ENCODE measurements around the gene ITPK1. TPM values are rescaled to one million over a fixed set of nuclear protein-coding genes. Genes with fewer than 3 reads are reported as not detected.

Gene ITPK1
- total RNA-seq, 2 experiments from 2014 or later: 28.1 to 35.2 TPM

DNA sequence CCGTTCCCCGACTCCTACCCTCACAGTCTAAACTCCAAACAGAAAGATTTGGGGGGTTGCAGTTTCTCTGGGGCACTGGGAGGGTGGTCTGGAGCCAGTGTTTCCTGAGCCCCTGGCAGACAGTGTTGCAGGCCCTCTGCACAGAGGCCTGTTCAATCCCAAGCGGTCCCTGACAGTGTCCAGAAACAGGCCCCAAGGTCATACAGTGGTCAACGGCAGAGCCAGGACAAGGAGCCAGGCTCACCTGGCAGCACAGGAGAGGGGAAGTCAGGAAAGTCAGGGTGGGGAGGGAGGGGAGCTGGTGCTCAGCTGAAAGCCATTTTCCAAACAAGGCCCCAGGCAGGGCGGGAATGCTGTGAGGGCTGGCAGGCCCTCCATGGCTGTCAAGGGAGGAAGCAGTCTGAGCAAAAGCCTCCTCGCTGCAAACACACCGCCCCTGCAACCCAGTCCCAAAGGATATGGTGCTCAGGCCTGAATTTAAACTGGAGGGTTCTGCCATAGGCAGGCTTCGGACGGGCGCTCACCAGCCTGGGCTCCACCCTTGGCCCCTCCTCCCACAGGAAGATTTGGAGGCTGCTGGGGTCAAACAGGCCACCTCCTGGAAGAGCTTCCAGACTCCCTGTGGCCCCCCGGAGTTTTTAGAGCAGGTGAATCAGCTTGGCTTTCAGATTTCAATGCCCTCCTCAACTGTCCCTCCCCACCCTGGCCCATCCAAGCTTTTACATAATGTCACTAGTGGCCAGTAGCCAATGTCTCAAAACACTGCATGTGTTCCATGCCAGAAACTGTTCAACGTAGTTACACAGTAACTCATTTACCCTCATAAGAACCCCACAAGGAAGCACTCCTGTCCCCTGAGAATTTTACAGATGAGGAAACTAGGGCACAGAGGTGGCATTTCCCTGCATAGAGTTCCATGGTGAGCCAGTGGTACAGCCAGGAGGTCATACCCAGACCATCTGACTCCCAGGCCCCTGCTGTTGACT is 151.3 kb downstream of the ITPK1 start:
- POLR2A ChIA-PET: no interaction called here
- intact Hi-C loops (cut with micrococcal nuclease): no loop called here
- H3K9me3 Mint-ChIP-seq: peaks cover 4% of the 10 kb centered on the region
- H3K36me3 Mint-ChIP-seq: peaks cover 6% of the 10 kb centered on the region
- no peak overlapping the region for H3K27ac Mint-ChIP-seq
- CTCF ChIA-PET: interaction anchor here (3.0 kb wide), 1 partner anchor 12 kb away, joined by 15 read pairs; no protein-coding TSS in a partner anchor
- H3K27me3 Mint-ChIP-seq: no peaks in the 10 kb centered on the region
- no peak overlapping the region for H3K4me3 Mint-ChIP-seq
- DNase-seq: no peak
- H3K4me1 Mint-ChIP-seq (ENCODE audit: low read depth): no peaks in the 10 kb centered on the region

GRCh38 chr14:92963301-92964123 is 152.2 kb downstream of the ITPK1 start:
- H3K27ac Mint-ChIP-seq: no peak overlapping the region
- POLR2A ChIA-PET: no interaction called here
- peaks cover 6% of the 10 kb centered on the region for H3K36me3 Mint-ChIP-seq
- no peak for DNase-seq
- no peak overlapping the region for H3K4me3 Mint-ChIP-seq
- no peaks in the 10 kb centered on the region for H3K27me3 Mint-ChIP-seq
- intact Hi-C loops (cut with micrococcal nuclease): no loop called here
- no peaks in the 10 kb centered on the region for H3K4me1 Mint-ChIP-seq (ENCODE audit: low read depth)
- peaks cover 4% of the 10 kb centered on the region for H3K9me3 Mint-ChIP-seq
- CTCF ChIA-PET: interaction anchor here (0.6 to 3.0 kb wide), 2 partner anchors 11 to 150 kb away, joined by 5 to 15 read pairs; no protein-coding TSS in a partner anchor

GRCh38 chr14:92962831-92963095 is 153.0 kb downstream of the ITPK1 start:
- H3K27me3 Mint-ChIP-seq: no peaks in the 10 kb centered on the region
- POLR2A ChIA-PET: no interaction called here
- no peak overlapping the region for H3K4me3 Mint-ChIP-seq
- no peak for DNase-seq
- CTCF ChIA-PET: interaction anchor here (0.6 to 3.0 kb wide), 2 partner anchors 11 to 151 kb away, joined by 5 to 15 read pairs; no protein-coding TSS in a partner anchor
- peaks cover 4% of the 10 kb centered on the region for H3K9me3 Mint-ChIP-seq
- no peak overlapping the region for H3K27ac Mint-ChIP-seq
- no peaks in the 10 kb centered on the region for H3K4me1 Mint-ChIP-seq (ENCODE audit: low read depth)
- intact Hi-C loops (cut with micrococcal nuclease): no loop called here
- peaks cover 6% of the 10 kb centered on the region for H3K36me3 Mint-ChIP-seq

DNA sequence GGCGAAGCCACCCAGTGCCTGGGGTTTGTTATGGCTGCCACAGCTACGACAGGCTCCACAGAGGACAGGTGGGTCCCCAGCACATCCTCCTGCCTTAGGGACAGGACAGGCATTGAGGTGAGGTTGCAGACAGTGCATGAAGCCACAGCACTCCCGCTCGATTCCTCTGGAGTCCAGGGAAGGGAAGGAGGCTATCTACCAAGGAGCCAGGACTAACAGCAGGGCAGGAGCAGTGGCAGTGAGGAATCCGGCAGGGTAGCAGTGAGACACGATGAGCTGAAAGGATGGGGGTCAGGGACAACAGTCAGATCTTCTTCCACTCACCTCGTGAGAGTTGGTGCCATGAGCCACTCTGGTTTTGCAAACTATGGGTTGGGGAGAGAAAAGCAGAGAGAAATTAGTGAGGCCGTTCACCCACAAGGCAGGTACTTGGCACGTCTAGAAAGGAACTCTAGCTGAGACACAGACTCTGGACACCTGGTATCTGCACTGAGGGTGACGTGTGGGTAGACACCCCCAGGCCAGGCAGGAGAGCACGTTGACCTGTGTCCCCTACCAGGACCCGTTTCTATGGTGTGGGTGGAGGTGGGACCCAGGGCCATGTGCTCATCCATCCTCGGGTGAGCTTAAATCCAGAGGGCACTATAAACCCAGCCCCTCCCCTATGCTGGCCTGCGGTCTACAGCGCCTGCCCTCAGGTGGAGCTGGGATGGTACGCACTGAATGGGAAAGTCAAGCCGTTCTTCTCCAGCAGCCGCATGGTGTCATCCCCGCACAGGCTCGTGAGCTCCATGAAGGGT is 153.5 kb downstream of the ITPK1 start:
- DNase-seq: no peak
- H3K27ac Mint-ChIP-seq: no peak overlapping the region
- POLR2A ChIA-PET: no interaction called here
- H3K36me3 Mint-ChIP-seq: peaks cover 1% of the 10 kb centered on the region
- H3K9me3 Mint-ChIP-seq: no peaks in the 10 kb centered on the region
- H3K27me3 Mint-ChIP-seq: no peaks in the 10 kb centered on the region
- H3K4me3 Mint-ChIP-seq: no peak overlapping the region
- H3K4me1 Mint-ChIP-seq (ENCODE audit: low read depth): no peaks in the 10 kb centered on the region
- CTCF ChIA-PET: interaction anchor here (0.6 to 3.0 kb wide), 2 partner anchors 10 to 151 kb away, joined by 5 to 15 read pairs; no protein-coding TSS in a partner anchor
- intact Hi-C loops (cut with micrococcal nuclease): no loop called here

GRCh38 chr14:92961567-92961855 is 154.2 kb downstream of the ITPK1 start:
- H3K36me3 Mint-ChIP-seq: no peaks in the 10 kb centered on the region
- no peak for DNase-seq
- intact Hi-C loops (cut with micrococcal nuclease): no loop called here
- no peaks in the 10 kb centered on the region for H3K4me1 Mint-ChIP-seq (ENCODE audit: low read depth)
- H3K27me3 Mint-ChIP-seq: no peaks in the 10 kb centered on the region
- ChIA-PET POLR2A (no interaction called here), CTCF (no interaction called here)
- H3K27ac Mint-ChIP-seq: no peak overlapping the region
- no peak overlapping the region for H3K4me3 Mint-ChIP-seq
- no peaks in the 10 kb centered on the region for H3K9me3 Mint-ChIP-seq

DNA sequence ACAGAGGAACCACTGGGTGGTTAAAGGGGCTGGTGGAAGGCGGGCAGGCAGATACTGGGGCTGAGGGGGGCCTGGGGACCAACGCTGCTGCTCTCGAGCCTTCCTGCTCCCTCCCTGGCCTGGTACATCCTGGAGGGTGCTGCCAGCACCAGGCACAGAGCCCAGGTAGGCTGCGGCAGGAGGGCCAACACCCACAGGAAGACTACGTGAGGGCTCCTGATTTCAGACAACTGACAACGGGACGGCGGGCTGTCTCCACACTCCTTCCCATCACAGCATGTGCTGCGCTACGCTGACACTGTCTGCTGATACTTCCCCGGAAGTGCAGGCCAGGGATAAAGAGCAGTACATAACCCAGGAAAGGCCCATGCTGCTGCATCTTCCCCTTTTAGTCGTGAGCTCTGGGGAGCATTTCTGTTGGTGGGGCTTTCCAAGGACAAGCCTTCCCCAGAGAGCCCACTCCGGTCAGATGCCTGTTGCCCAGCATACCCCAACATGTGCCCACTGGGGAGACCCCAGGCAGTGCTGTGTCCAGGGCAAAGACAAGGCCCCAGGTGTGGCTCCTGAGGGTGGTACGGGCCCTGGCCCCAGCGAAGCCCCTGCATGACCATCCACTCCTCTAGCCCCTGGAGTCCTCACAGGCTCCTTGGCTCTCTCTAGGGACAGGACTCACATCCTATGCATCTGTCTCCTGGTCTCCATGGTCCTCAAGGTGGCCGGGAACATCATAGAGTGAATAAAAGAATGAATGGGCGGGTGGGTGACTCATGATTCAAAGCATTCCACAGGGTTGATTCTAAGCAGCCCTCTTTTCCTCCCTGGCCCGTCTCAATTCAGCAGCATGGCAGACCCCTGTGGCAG is 154.8 kb downstream of the ITPK1 start:
- Mint-ChIP-seq H3K4me1 (ENCODE audit: low read depth) (no peaks in the 10 kb centered on the region), H3K9me3 (no peaks in the 10 kb centered on the region), H3K4me3 (no peak overlapping the region), H3K27ac (no peak overlapping the region), H3K27me3 (no peaks in the 10 kb centered on the region), H3K36me3 (no peaks in the 10 kb centered on the region)
- POLR2A ChIA-PET: no interaction called here
- DNase-seq: no peak
- CTCF ChIA-PET: no interaction called here
- intact Hi-C loops (cut with micrococcal nuclease): no loop called here

DNA sequence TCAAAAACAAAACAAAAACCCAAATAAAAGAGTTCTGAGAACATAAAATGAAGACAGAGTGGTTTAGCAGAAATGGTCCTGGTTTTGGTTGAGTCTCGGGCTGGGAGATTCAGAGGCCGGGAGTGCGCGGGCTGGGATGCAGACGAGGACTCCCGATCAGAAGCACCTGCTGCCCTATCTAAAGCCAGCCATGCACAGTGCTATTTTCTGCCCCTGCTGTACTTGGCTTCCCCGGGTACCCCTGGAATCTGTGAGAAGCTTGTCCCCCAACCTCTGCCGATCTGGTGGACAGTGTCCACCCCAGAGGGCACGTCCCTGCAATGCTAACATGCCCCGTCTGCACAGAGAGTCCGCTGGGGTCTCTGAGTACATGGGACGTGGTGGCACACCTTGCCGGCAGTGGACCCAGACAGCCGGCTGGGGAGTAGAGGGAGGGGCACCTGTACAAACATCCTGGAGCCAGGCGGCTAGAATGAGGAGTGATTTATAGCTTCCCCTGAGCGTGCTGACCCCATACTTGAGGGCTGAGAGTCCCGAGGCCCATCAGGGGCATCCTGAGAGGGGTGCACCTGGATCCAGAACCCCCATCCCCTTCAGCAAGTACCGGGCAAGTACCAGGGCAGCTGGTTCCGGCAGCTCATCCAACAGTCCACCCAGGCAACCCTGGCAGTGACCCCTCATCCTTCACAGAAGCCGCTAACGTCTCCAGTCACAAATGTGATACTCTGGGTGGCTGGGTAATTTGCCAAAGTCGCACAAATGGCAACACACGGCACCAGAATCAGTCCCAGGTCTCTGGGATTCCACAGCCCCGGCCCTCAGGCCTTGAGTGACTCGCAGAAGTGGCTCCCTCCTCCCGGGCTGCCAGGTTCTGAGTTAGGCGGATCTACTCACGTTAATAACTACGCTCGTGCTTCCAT is 155.7 kb downstream of the ITPK1 start:
- Mint-ChIP-seq H3K4me1 (ENCODE audit: low read depth) (no peaks in the 10 kb centered on the region), H3K9me3 (no peaks in the 10 kb centered on the region), H3K27me3 (no peaks in the 10 kb centered on the region), H3K4me3 (no peak overlapping the region), H3K36me3 (no peaks in the 10 kb centered on the region), H3K27ac (no peak overlapping the region)
- no peak for DNase-seq
- intact Hi-C loops (cut with micrococcal nuclease): no loop called here
- ChIA-PET CTCF (interaction anchor here (0.6 kb wide), 1 partner anchor 117 kb away, joined by 5 read pairs; no protein-coding TSS in a partner anchor), POLR2A (no interaction called here)

GRCh38 chr14:92959189-92959531 is 156.6 kb downstream of the ITPK1 start:
- H3K4me1 Mint-ChIP-seq (ENCODE audit: low read depth): no peaks in the 10 kb centered on the region
- no peak overlapping the region for H3K27ac Mint-ChIP-seq
- H3K36me3 Mint-ChIP-seq: no peaks in the 10 kb centered on the region

DNA sequence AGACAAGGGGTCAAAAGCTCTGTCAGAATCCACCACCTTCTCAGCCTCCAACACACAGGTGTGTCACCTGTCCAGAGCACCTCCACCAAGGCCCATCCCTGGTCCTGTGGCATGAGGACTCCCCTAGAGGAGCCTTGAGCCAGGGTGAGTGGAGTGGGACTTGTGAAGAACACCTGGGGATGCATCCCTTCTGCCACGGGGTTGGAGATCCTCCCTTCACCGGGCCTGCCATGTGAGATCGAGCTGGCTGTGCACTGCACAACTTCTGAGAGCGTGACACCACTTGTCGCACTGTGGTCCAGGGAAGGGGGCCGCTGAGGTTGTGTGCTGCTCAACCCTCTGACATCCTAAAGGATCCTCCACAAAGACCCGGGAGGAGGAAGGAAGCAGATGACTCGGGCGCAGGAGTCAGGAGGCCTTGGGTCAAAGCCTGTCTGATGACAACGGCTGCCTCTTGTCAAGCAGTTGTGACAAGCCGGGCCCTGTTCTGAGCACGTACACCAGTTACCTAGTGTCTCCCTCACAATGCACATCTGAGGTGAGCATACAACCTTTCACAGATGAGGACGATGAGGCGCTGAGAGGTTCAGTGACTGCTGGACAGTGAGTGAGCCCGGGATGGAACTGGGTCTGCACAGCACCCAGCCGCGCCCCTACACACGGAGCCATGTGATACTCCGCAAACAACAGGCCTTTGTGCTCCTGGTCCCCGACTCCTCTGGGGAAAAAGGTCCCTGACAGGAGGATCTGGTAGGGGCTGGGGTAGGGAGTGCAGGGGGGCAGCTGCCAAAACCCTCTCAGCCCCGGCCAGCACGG is 157.1 kb downstream of the ITPK1 start:
- Mint-ChIP-seq H3K4me1 (ENCODE audit: low read depth) (no peaks in the 10 kb centered on the region), H3K4me3 (no peak overlapping the region), H3K9me3 (no peaks in the 10 kb centered on the region), H3K27me3 (no peaks in the 10 kb centered on the region), H3K27ac (no peak overlapping the region), H3K36me3 (no peaks in the 10 kb centered on the region)
- CTCF ChIA-PET: interaction anchor here (0.6 kb wide), 2 partner anchors 220 to 410 kb away, joined by 3 read pairs; no protein-coding TSS in a partner anchor
- DNase-seq: no peak
- POLR2A ChIA-PET: no interaction called here
- intact Hi-C loops (cut with micrococcal nuclease): no loop called here

More at GRCh38 chr14:92959189-92959531, 156.6 kb downstream of the ITPK1 start:
- H3K4me3 Mint-ChIP-seq: no peak overlapping the region
- intact Hi-C loops (cut with micrococcal nuclease): no loop called here
- no peaks in the 10 kb centered on the region for H3K27me3 Mint-ChIP-seq
- POLR2A ChIA-PET: no interaction called here
- no peak for DNase-seq
- H3K9me3 Mint-ChIP-seq: no peaks in the 10 kb centered on the region
- CTCF ChIA-PET: no interaction called here

DNA sequence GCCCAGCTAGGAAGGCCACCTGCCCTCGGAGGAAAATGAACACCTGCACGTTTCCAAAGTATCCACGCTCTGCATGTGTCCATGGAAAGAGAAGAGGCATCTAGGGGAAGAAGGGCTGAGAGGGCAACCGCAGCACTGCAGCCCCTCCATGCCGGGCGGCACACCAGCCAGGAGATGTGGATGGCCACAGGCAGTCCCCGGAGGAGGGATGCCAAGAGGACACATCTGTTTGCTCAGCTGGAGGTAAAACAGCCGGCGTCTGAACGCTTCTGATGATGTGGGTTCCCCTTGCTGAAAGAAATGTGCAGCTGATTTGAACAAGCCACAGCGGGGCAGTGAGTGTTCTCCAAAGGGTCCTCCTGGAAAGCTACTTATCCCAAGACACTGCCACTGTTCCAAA is 158.8 kb downstream of the ITPK1 start:
- ChIA-PET POLR2A (no interaction called here), CTCF (interaction anchor here (1.1 kb wide), 1 partner anchor 221 kb away, joined by 4 read pairs; no protein-coding TSS in a partner anchor)
- Mint-ChIP-seq H3K4me1 (ENCODE audit: low read depth) (peaks cover 2% of the 10 kb centered on the region), H3K36me3 (peaks cover under 1% of the 10 kb centered on the region), H3K27ac (no peak overlapping the region), H3K4me3 (no peak overlapping the region), H3K27me3 (no peaks in the 10 kb centered on the region), H3K9me3 (no peaks in the 10 kb centered on the region)
- no peak for DNase-seq
- intact Hi-C loops (cut with micrococcal nuclease): no loop called here

Data from activated CD4-positive, alpha-beta memory T cell treated with anti-CD3 and anti-CD28 coated beads for 36 hours (primary cell).